HepG2 (cell line): Measurements from ENCODE around the gene SLC19A1.

Experiments used
- GATAD2A ChIP-seq: IDR thresholded peaks from 2 replicates; pipeline ENCODE4 v1.6.1; 2016
- MTA3 ChIP-seq: sonication (generic); formaldehyde crosslinking; IDR thresholded peaks from 2 replicates; pipeline ENCODE4 v1.4.0; 2020; ENCODE audit warnings: missing genetic modification reagents
- NPAS2 ChIP-seq: sonication (generic); formaldehyde crosslinking; IDR thresholded peaks from 2 replicates; pipeline ENCODE4 v1.8.0; 2022; ENCODE audit warnings: mild to moderate bottlenecking, missing genetic modification reagents, borderline replicate concordance
- POLR2AphosphoS5 ChIP-seq: IDR thresholded peaks from 2 replicates; pipeline ENCODE4 v1.6.1; 2012; ENCODE audit warnings: low read depth, low read length
- SMARCC2 ChIP-seq: fragments of 450-650 bp; IDR thresholded peaks from 2 replicates; pipeline ENCODE4 v1.6.1; 2017; ENCODE audit warnings: antibody characterized with exemption, mild to moderate bottlenecking
- ZKSCAN1 ChIP-seq: fragments of 150-350 bp; IDR thresholded peaks from 2 replicates; pipeline ENCODE4 v1.6.1; 2014; ENCODE audit warnings: low read length
- ZMYM3 ChIP-seq: sonication (generic); formaldehyde crosslinking; IDR thresholded peaks from 2 replicates; pipeline ENCODE4 v1.5.1; 2020; ENCODE audit warnings: mild to moderate bottlenecking, missing genetic modification reagents
- ZNF615 ChIP-seq: sonication (generic); formaldehyde crosslinking; IDR thresholded peaks from 2 replicates; pipeline ENCODE4 v1.5.0; 2020; ENCODE audit warnings: mild to moderate bottlenecking, missing genetic modification reagents, borderline replicate concordance
- TF ChIP-seq, protein P1 (sequence below): sonication (generic); formaldehyde crosslinking; IDR thresholded peaks from 2 replicates; pipeline ENCODE4 v1.5.0; 2020; ENCODE audit warnings: mild to moderate bottlenecking, missing genetic modification reagents, moderate library complexity

DNA sequence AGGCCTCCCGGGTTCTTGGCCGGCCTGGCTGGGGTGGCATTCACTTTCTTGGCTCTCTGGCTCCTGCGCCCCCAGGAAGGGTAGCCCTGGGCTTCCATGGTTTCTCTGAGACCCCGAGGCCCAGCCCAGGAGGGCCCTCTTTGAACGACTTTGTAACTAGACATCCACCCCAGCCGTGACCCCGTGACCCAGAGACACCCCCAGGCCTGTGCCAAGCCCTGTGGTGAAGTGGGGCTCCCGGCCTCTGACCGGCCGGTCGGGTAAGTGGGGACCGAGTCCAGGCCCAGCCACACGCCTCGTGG is 73.3 kb downstream of the SLC19A1 start:
- TF ChIP-seq GATAD2A: no peak
- no peak for TF ChIP-seq ZKSCAN1
- TF ChIP-seq MTA3 (CRISPR knock-in tag): no peak
- no peak for TF ChIP-seq POLR2AphosphoS5
- TF ChIP-seq, protein P1, sequence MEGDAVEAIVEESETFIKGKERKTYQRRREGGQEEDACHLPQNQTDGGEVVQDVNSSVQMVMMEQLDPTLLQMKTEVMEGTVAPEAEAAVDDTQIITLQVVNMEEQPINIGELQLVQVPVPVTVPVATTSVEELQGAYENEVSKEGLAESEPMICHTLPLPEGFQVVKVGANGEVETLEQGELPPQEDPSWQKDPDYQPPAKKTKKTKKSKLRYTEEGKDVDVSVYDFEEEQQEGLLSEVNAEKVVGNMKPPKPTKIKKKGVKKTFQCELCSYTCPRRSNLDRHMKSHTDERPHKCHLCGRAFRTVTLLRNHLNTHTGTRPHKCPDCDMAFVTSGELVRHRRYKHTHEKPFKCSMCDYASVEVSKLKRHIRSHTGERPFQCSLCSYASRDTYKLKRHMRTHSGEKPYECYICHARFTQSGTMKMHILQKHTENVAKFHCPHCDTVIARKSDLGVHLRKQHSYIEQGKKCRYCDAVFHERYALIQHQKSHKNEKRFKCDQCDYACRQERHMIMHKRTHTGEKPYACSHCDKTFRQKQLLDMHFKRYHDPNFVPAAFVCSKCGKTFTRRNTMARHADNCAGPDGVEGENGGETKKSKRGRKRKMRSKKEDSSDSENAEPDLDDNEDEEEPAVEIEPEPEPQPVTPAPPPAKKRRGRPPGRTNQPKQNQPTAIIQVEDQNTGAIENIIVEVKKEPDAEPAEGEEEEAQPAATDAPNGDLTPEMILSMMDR (CRISPR knock-in tag): no peak
- TF ChIP-seq ZNF615 (CRISPR knock-in tag): no peak
- no peak for TF ChIP-seq ZMYM3 (CRISPR knock-in tag)
- TF ChIP-seq SMARCC2: no peak
- TF ChIP-seq NPAS2 (CRISPR knock-in tag): no peak
